ENCODE data around the gene GPR156.

- TF ChIP-seq EZH2phosphoT487 (IDR thresholded peaks at IDR 0.05; ENCODE audit: insufficient read depth, low read depth) (no peak), EZH2 (IDR thresholded peaks at IDR 0.05; ENCODE audit: insufficient read depth, poor library complexity, severe bottlenecking) (no peak)
Observed at GRCh38 chr3:120174811-120175539, 110.0 kb downstream of the GPR156 start.
